Gastroesophageal sphincter (tissue), 3 donors: ENCODE measurements around the gene PTPRN2.

Source experiments
- EP300 ChIP-seq: sonication (generic); formaldehyde crosslinking; IDR thresholded peaks from one replicate; pipeline ENCODE4 v1.6.1; 2017; ENCODE audit warnings: antibody characterized with exemption, mild to moderate bottlenecking
- POLR2AphosphoS5 ChIP-seq: sonication (generic); formaldehyde crosslinking; IDR thresholded peaks from one replicate; pipeline ENCODE4 v1.6.1; 2017; ENCODE audit warnings: antibody characterized with exemption
- TF ChIP-seq, protein P1 (sequence below), 4 experiments: fragments of 200-600 bp in 2 of 4; fragments of 450-650 bp in 2 of 4; sonication (generic) in 1 of 4; IDR thresholded peaks; one replicate each; pipeline ENCODE4 v1.5.1; 2017 to 2019; ENCODE audit warnings: antibody characterized with exemption in 4 of 4, mild to moderate bottlenecking in 2 of 4, moderate library complexity in 2 of 4

DNA sequence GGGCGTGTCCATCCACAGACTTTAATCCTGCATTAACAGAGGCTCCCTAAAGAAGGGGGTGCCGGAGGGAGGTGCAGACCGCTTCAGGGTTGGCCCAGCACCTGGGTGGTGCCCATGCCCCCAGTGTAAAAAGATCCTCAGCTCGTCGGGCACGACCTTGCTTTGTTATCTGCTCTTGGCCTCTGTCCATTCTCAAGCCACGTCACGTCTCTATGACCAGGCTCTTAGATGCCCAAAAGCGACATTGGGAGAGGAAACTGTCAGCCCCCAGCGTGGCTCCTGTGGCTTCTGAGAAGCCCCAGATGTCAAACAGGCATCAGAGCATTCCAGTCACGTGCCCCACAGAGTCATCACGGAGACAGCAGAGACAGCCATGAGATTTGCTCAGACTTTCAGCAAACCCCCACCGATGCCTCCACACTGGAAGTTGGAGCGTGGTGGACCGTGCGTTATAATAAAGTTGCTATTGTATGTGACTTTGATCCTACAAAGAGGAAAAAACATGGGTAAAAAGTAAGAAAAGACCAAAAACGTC is 55.5 kb downstream of the PTPRN2 start:
- TF ChIP-seq, protein P1, sequence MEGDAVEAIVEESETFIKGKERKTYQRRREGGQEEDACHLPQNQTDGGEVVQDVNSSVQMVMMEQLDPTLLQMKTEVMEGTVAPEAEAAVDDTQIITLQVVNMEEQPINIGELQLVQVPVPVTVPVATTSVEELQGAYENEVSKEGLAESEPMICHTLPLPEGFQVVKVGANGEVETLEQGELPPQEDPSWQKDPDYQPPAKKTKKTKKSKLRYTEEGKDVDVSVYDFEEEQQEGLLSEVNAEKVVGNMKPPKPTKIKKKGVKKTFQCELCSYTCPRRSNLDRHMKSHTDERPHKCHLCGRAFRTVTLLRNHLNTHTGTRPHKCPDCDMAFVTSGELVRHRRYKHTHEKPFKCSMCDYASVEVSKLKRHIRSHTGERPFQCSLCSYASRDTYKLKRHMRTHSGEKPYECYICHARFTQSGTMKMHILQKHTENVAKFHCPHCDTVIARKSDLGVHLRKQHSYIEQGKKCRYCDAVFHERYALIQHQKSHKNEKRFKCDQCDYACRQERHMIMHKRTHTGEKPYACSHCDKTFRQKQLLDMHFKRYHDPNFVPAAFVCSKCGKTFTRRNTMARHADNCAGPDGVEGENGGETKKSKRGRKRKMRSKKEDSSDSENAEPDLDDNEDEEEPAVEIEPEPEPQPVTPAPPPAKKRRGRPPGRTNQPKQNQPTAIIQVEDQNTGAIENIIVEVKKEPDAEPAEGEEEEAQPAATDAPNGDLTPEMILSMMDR (IDR thresholded peaks at IDR 0.05): no peak
- TF ChIP-seq POLR2AphosphoS5: no peak
- no peak for TF ChIP-seq EP300
